NB4 (cell line): Measurements from ENCODE around the gene SPRY2.
"Not testable (repeated sequence)": the region's sequence is repeated elsewhere in the genome, so short reads cannot be mapped to it uniquely, and the experiment has no call there.

Experiments
- MYC ChIP-seq: IDR thresholded peaks from 2 replicates; pipeline ENCODE4 v1.6.1; 2011; ENCODE audit warnings: low read depth, low read length
- POLR2A ChIP-seq: IDR thresholded peaks from 2 replicates; pipeline ENCODE4 v1.6.1; 2011; ENCODE audit warnings: mild to moderate bottlenecking; ENCODE audit not compliant: insufficient read length; ENCODE audit errors: extremely low read depth
- TF ChIP-seq, protein P1 (sequence below): IDR thresholded peaks from one replicate; pipeline ENCODE4 v1.5.1; 2012; ENCODE audit warnings: low read depth, low read length
- TF ChIP-seq, protein P2 (sequence below): IDR thresholded peaks from 2 replicates; pipeline ENCODE4 v1.6.1; 2011; ENCODE audit warnings: low read depth, low read length

DNA sequence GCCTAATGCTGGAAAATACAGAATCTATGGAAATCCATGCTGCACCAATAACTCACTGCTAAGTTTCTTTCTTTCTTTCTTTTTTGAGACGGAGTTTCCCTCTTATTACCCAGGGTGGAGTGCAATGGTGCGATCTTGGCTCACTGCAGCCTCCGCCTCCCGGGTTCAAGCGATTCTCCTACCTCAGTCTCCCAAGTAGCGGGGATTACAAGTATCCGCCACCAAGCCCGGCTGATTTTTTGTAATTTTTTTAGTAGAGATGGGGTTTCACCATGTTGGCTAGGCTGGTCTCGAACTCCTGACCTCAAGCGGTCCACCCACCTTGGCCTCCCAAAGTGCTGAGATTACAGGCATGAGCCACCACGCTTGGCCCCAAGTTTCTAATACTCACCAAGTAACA is 3.1 kb upstream of the SPRY2 start:
- TF ChIP-seq, protein P1, sequence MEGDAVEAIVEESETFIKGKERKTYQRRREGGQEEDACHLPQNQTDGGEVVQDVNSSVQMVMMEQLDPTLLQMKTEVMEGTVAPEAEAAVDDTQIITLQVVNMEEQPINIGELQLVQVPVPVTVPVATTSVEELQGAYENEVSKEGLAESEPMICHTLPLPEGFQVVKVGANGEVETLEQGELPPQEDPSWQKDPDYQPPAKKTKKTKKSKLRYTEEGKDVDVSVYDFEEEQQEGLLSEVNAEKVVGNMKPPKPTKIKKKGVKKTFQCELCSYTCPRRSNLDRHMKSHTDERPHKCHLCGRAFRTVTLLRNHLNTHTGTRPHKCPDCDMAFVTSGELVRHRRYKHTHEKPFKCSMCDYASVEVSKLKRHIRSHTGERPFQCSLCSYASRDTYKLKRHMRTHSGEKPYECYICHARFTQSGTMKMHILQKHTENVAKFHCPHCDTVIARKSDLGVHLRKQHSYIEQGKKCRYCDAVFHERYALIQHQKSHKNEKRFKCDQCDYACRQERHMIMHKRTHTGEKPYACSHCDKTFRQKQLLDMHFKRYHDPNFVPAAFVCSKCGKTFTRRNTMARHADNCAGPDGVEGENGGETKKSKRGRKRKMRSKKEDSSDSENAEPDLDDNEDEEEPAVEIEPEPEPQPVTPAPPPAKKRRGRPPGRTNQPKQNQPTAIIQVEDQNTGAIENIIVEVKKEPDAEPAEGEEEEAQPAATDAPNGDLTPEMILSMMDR, result not testable (repeated sequence)
- TF ChIP-seq POLR2A, MYC: not testable (repeated sequence)
- TF ChIP-seq, protein P2, sequence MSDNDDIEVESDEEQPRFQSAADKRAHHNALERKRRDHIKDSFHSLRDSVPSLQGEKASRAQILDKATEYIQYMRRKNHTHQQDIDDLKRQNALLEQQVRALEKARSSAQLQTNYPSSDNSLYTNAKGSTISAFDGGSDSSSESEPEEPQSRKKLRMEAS, result not testable (repeated sequence)
